Muscle layer of colon (tissue), 2 donors: Measurements from ENCODE around the gene ALG14.

Experiments used
- H3K27ac ChIP-seq: one replicate; pipeline ENCODE4 v1.7.0; 2013; ENCODE audit warnings: low read depth, mild to moderate bottlenecking, low read length, moderate library complexity
- H3K27me3 ChIP-seq, 2 donors: one replicate each; pipeline ENCODE4 v1.7.0; 2013; ENCODE audit warnings: low read length in 2 of 2, mild to moderate bottlenecking in 2 of 2; ENCODE audit not compliant: insufficient read depth in 2 of 2, control insufficient read depth in 1 of 2
- H3K36me3 ChIP-seq: one replicate; pipeline ENCODE4 v1.7.0; 2013; ENCODE audit warnings: mild to moderate bottlenecking, low read length; ENCODE audit not compliant: insufficient read depth
- H3K4me1 ChIP-seq: one replicate; pipeline ENCODE4 v1.7.0; 2013; ENCODE audit warnings: mild to moderate bottlenecking, low read length; ENCODE audit not compliant: insufficient read depth
- H3K4me3 ChIP-seq, 2 donors: one replicate each; pipeline ENCODE4 v1.7.0; 2013; ENCODE audit warnings: low read length in 2 of 2, low read depth in 1 of 2, mild to moderate bottlenecking in 1 of 2, moderate library complexity in 1 of 2
- H3K9ac ChIP-seq: one replicate; pipeline ENCODE4 v1.7.0; 2013; ENCODE audit warnings: low read length
- H3K9me3 ChIP-seq: one replicate; pipeline ENCODE4 v1.7.0; 2013; ENCODE audit warnings: mild to moderate bottlenecking, low read length
- donor health status: abdominal sarcoma.
- donor health status: Adenocarcinoma of cecum.

Gene ALG14

DNA sequence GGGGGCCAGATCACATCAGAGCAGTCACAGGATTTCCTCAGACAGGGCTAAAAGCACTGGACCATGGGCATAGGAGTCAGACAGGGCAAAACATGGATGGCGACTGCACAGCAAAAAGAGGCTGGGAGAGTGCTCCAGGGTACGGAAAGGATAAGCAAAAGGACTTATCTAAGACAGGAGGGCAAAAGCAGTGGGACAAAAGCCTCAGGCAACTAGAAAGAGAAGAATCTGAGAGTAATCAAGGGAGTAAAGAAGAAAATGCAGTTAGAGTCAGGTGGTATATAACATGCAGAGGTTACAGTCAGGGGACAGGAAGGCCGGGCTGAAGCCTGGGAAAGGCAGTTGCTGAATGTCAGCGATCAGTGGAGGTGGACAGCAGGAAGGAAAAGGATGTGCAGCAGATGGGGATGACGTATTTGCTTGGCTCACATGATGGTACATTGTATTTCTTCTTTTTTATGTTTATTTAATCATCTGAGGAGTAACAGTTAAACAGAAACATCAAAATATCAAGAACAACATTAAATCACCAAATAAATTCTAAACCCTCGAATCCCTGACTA is 82.8 kb downstream of the ALG14 start:
- Histone ChIP-seq H3K4me1 (no peaks in the 10 kb centered on the region), H3K9ac (no peak overlapping the region), H3K27me3 (no peaks in the 10 kb centered on the region), H3K9me3 (no peaks in the 10 kb centered on the region), H3K27ac (peak overlapping the region; percentile 0), H3K4me3 (no peak overlapping the region), H3K36me3 (no peaks in the 10 kb centered on the region)

DNA sequence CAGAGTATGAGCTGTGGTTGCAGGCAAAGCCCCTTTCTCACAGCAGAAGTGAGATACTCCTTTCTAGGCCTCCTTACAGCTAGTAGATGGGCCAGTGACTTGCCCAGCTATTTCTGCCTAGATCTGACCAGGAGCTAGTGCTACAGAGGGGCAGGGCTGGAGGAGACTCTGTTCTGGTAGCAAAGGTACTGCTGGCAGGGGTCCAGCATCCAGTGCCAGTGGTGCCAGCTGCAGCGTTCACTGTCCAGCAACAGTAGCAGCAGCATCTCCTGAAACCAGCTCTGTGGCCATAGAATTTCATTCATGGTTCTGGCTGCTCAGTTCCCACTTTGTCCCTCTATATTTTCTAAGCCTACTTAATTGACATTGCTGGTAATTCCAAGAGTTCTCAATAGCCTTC is 83.4 kb downstream of the ALG14 start:
- H3K9ac ChIP-seq, result no peak overlapping the region
- H3K9me3 ChIP-seq, result no peaks in the 10 kb centered on the region
- no peak overlapping the region for H3K4me3 ChIP-seq
- H3K4me1 ChIP-seq, result no peaks in the 10 kb centered on the region
- no peak overlapping the region for H3K27ac ChIP-seq
- H3K27me3 ChIP-seq, result no peaks in the 10 kb centered on the region
- H3K36me3 ChIP-seq, result no peaks in the 10 kb centered on the region

DNA sequence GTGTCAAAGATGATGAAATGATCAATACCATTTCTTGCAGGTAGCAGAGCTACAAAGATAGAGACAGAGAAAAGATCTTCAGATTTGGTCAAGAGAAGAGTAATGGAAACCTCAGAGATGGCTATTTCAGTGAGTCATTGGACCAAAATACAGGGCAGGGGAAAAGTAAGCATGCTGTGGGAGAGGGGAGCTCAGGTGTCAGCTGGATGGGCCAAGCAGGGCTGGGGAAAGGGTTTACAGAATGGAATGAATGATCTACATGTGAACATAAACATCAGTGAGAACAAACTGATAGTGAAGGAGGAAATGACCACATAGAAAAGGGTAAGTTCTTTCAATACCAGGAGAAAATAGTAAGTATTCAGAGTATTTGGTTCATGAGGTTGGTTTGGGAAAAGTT is 84.4 kb downstream of the ALG14 start:
- no peak overlapping the region for H3K27ac ChIP-seq
- H3K9me3 ChIP-seq, result no peaks in the 10 kb centered on the region
- no peaks in the 10 kb centered on the region for H3K27me3 ChIP-seq

DNA sequence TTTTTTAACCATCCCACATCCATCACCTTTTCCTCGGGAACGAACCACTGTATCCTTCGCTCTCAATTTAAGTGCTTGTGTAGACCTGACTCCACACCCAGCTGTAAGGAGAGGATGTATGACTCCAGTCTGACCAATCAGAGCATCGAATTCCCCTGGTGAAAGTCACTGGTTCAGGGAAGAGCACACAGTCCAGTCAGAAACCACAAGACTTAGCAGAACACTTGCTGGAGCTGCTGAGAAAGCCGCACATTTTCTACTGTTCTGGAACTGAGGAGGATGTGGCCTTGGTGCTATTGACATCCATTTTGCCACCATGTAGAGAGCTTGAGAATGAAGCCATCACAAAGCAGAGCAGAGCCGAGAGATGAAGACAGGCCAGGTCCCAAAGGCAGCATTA is 86.0 kb downstream of the ALG14 start:
- Histone ChIP-seq H3K27ac (no peak overlapping the region), H3K9me3 (no peaks in the 10 kb centered on the region), H3K27me3 (no peaks in the 10 kb centered on the region), H3K4me1 (no peaks in the 10 kb centered on the region), H3K4me3 (no peak overlapping the region), H3K36me3 (no peaks in the 10 kb centered on the region), H3K9ac (no peak overlapping the region)

More for the DNA sequence above, 84.4 kb downstream of the ALG14 start:
- Histone ChIP-seq H3K9ac (no peak overlapping the region), H3K36me3 (no peaks in the 10 kb centered on the region), H3K4me3 (no peak overlapping the region), H3K4me1 (no peaks in the 10 kb centered on the region)

DNA sequence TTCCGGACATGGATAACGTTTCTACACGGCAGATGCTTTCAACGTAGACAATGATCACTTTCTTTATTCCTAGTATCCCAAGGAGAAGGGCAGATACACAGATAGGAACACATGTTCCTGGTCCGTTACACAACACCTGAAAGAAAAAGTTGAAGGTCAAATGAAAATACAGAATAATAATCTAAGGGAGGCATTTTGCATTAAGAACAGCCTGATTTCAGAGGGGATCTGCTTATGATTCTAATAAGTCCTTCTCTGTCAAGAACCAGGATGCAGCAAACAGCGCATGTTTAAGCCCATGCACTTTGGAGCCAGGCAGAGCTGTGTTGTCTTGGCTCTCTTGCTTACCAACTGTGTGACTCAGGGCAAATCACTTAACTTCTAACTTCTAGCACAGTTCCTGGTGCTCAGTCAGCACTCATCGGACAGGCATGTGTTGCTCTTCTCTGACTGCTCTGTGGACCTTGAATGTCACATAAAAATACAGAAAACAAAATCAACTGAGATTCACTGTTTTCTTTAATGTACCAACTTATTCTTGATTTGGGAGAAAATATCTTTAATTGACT is 89.5 kb downstream of the ALG14 start:
- Histone ChIP-seq H3K27me3 (no peaks in the 10 kb centered on the region), H3K9ac (no peak overlapping the region), H3K4me3 (no peak overlapping the region), H3K9me3 (no peaks in the 10 kb centered on the region), H3K4me1 (peaks cover 7% of the 10 kb centered on the region), H3K27ac (no peak overlapping the region), H3K36me3 (no peaks in the 10 kb centered on the region)

DNA sequence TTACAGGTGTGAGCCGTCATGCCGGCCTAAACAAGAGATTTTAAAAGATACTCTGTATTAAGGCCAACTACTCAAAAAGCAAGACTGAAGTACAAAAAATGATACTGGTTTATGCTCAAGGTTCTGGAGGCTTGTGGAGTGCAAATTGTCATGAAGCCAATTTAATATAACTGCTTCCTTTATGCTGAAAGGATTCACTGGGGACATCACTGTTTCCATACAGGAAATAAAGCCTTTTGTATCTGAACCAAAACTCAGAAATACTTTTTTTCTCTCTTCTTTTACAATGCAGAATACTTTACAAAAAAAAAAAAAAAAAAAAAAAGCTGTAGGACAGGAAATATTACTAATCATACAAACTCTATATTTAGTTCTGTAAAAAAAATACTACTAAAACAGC is 90.4 kb downstream of the ALG14 start:
- Histone ChIP-seq H3K27ac (no peak overlapping the region), H3K4me3 (no peak overlapping the region), H3K9ac (no peak overlapping the region)

DNA sequence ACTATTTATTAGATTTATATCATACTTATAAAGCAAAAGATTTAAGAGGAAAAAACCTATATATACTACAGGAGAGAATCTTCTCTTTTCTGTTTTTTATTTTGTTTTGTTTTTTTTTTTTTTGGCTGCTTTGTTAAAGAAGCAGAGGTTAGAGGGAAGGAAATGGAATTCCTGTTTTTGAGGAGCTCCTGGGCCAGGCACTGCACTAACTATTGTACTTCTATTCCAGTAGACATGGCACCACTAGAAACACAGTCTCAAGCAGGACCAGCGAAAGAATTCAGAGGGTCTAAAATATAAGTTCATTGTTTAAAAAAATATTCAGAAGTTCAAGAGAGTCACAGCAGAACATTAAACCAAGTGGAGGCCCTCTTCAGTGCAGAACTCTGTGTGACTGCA is 91.2 kb downstream of the ALG14 start:
- H3K4me1 ChIP-seq, result peaks cover 7% of the 10 kb centered on the region
- no peak overlapping the region for H3K27ac ChIP-seq
- no peaks in the 10 kb centered on the region for H3K27me3 ChIP-seq
- no peaks in the 10 kb centered on the region for H3K9me3 ChIP-seq
- no peaks in the 10 kb centered on the region for H3K36me3 ChIP-seq
- H3K9ac ChIP-seq, result no peak overlapping the region
- no peak overlapping the region for H3K4me3 ChIP-seq

More for the DNA sequence above, 90.4 kb downstream of the ALG14 start:
- Histone ChIP-seq H3K36me3 (no peaks in the 10 kb centered on the region), H3K9me3 (no peaks in the 10 kb centered on the region), H3K27me3 (no peaks in the 10 kb centered on the region), H3K4me1 (peaks cover 7% of the 10 kb centered on the region)

DNA sequence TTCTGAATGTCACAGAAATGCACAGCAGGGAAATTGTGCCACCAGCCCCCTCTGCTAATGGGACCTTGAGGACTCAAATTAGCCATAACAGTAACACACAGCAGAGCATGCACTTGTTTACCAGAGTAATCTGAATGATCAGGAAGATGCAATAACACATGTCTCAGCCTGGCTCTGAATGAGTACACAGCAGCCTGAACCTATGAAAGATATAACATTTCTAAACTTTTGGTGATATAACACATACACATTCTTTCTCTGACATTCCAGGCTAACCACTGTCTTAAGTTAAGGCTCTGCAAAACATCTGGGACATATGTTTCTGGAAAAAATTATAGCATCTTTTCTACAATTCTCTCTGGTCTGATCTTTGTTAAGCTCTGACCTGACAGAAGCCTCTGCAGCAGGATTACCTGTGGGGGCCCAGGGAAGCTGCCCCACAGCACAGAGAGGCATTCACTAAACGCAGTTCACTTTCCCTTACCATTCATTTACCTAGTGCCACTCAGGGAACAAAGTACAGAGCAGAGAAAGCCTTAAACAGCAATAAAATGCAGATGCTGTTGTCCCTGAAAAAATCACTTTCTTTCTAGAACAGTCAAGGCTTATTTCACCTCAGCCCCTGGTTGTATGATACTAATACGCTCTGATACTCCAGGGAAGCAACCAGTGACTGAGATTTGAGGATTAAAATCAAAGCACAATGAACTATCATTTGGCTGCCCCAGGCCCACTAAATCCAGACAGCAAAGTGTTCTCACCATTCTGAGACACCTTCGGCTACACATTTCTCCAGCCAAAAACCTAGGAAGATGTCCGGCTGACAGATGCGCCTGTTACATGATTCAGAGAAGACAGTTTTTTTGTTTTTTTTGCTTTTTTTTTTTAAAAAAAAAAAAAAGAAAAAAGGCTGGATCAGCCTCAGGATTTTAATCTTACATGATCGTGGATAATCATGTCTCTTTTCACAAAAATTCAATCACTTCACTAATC is 91.9 kb downstream of the ALG14 start:
- Histone ChIP-seq H3K4me1 (peaks cover 7% of the 10 kb centered on the region), H3K9me3 (no peaks in the 10 kb centered on the region)

DNA sequence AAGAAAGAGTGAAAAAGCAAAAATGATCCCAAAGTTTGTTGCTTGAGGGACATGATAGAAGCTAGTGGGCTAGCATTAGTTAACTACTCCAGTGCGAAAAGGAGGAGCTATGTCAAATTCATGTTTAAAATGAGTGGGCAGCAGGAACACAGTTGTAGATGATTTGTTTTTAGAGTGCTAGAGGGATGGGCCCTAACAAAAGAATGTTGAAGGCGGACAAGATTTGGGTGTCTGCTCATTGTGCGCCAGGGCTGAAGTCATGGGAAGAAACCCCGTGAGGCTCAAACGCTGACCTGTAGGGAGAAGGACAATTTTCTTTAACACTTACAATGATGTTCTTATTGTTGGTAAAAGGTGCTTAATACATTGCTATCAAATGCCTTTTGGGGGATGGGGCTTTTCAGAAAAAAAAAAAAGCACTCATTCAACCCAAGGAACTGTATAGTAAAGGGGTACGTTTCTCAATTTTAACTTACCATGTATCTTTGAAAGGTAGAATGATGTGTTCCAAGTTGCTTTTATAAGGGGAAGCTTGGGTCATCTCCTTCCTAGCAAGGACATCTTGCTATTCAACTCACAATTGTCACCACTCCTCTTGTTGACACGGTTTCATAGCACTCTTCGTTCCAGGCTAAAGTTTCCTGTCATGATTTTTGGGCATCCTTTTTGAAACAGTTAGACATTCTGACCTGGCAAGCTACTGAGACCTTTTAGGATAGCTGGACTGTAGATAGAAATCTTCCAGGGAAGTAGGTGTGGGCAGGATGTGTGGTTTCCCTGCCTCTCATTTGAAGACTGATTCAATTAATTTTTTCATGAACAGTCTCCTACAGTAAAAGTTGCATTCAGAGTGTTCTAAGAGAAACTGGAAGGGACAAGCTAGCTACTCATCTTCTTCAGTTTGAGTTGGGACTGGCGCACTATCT is 92.8 kb downstream of the ALG14 start:
- Histone ChIP-seq H3K4me1 (peaks cover 7% of the 10 kb centered on the region), H3K9ac (no peak overlapping the region), H3K27ac (no peak overlapping the region), H3K36me3 (no peaks in the 10 kb centered on the region), H3K27me3 (no peaks in the 10 kb centered on the region), H3K4me3 (no peak overlapping the region), H3K9me3 (no peaks in the 10 kb centered on the region)

More for the DNA sequence above, 91.9 kb downstream of the ALG14 start:
- Histone ChIP-seq H3K27me3 (no peaks in the 10 kb centered on the region), H3K9ac (no peak overlapping the region), H3K27ac (no peak overlapping the region), H3K4me3 (no peak overlapping the region), H3K36me3 (no peaks in the 10 kb centered on the region)

DNA sequence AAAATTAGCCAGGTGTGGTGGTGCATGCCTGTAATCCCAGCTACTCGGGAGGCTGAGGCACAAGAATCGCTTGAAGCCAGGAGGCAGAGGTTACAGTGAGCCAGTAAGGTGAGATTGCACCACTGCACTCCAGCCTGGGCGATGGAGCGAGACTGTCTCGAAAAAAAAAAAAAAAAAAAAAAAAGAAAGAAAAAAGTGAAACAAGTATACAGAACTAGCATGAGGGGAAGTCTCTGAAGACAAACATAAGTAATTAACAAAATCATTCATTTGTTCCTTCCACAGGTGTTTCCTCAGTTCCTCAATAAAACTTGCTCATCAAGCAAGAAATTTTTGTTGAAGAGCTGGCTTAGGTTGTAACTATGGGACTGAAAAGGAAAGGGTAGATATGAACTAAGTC is 93.6 kb downstream of the ALG14 start:
- Histone ChIP-seq H3K27ac (no peak overlapping the region), H3K4me1 (peaks cover 7% of the 10 kb centered on the region), H3K4me3 (no peak overlapping the region), H3K27me3 (no peaks in the 10 kb centered on the region), H3K9ac (no peak overlapping the region), H3K9me3 (no peaks in the 10 kb centered on the region), H3K36me3 (no peaks in the 10 kb centered on the region)

DNA sequence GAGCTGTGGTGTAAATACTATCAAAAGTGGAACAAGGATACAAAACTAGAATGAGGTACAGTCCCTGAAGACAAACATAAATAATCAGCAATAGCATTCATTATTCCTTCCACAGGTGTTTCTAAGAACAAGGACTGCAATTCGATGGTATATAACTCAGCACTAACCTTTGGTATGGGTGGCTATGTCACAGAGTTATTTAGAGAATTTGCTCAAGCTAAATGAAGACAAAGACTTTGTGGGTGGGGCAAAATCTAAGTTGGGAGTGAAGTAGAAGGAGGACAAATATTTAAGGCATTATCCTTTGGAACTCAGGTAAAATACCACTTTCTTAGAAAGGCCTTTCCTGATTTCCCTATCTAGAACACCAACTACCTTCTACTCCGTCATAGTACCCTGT is 94.3 kb downstream of the ALG14 start:
- H3K9ac ChIP-seq, result no peak overlapping the region
- no peaks in the 10 kb centered on the region for H3K9me3 ChIP-seq
- no peaks in the 10 kb centered on the region for H3K27me3 ChIP-seq
- peaks cover 10% of the 10 kb centered on the region for H3K4me1 ChIP-seq
- H3K4me3 ChIP-seq, result no peak overlapping the region
- no peaks in the 10 kb centered on the region for H3K36me3 ChIP-seq
- H3K27ac ChIP-seq, result no peak overlapping the region
